ENCODE data around the gene YIF1B.
"Not testable (repeated sequence)": the region's sequence is repeated elsewhere in the genome, so short reads cannot be mapped to it uniquely, and the experiment has no call there.

YIF1B gene

DNA sequence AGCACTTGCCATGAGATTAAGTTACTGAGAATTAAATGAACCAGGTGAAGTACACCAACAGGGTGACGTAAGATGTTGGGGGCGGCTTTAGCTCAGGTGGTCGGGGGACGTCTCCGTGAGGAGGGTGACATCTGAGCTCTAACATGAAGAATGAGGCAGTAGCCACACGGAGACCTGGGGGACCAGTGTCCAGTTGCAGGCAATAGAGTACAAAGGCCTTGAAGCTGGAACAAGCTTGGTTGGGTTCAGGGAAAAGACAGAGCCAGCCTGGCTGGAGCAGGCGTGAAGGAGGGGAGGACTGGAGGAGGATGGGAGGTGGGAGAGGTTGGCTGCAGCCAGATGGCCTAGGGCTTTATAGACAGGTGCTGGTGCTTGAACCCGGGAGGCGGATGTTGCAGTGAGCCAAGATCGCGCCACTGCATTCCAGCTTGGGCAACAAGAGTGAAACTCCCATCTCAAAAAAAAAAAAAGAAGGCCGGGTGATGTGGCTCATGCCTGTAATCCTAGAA is 49.8 kb downstream of the YIF1B start:
- Mint-ChIP-seq H3K4me1 (peaks cover 41% of the 10 kb centered on the region), H3K4me3 (peak overlapping the region; percentile 82), H3K36me3 (no peaks in the 10 kb centered on the region), H3K27me3 (no peaks in the 10 kb centered on the region), H3K27ac (peak overlapping the region; percentile 93), H3K9me3 (no peaks in the 10 kb centered on the region)
- no peak for DNase-seq (ENCODE audit: low spot score in 2 of 2)
- ATAC-seq (ENCODE audit: low read depth) = no peak

DNA sequence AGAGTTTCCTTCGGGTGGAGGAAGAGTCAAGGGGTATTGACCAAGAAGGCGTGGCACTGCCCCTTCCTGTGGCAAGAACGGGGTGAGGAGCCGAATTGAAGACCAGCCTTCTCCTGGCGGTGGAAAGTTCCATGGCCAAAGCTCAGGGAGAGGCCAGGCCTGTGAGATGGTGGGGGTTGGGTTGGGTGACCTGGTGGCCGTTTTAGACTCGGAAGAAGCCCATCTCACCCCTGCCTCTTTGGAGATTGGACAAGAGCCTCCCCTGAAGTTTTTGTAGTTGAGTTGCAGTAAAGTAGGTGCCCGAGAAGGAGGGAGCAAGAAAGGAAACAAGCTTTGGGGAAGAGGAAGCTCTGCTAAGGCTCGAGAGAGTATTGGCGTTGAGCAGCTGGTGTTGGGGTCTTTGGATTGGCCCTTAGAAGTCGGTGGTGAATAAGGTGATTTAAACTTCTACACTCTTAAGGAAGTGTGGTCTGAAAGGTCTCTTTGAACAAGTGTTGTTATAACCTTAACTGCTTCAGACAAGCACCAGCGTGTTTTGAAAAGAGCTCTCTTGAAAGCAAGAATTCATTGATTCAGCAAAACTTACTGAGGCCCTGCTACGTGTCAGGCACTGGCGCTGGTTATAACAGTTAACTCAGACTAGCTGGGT is 50.4 kb downstream of the YIF1B start:
- DNase-seq (ENCODE audit: low spot score in 2 of 2) (no peak), ATAC-seq (ENCODE audit: low read depth) (no peak)
- Mint-ChIP-seq H3K27ac (peak overlapping the region; percentile 93), H3K9me3 (no peaks in the 10 kb centered on the region), H3K36me3 (no peaks in the 10 kb centered on the region), H3K27me3 (no peaks in the 10 kb centered on the region), H3K4me3 (peak overlapping the region; percentile 82), H3K4me1 (peaks cover 39% of the 10 kb centered on the region)

DNA sequence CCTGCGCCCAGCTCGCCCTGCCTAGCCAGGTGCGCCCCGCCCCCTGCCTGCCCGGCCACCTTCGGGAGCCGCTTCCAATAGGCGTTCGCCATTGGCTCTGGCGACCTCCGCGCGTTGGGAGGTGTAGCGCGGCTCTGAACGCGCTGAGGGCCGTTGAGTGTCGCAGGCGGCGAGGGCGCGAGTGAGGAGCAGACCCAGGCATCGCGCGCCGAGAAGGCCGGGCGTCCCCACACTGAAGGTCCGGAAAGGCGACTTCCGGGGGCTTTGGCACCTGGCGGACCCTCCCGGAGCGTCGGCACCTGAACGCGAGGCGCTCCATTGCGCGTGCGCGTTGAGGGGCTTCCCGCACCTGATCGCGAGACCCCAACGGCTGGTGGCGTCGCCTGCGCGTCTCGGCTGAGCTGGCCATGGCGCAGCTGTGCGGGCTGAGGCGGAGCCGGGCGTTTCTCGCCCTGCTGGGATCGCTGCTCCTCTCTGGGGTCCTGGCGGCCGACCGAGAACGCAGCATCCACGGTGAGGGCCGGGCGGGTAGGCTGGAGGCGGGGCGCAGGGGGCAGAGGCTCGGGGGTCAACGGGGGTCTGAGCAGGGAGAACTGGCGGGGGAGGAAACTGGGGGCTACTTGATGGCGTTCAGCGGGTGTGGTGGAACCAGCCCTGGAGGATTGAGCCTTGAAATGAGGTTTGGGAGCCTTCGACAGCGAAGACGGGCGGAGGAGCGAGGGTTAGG is 51.1 kb downstream of the YIF1B start, which contains the start of gene SPINT2:
SPINT2 (plus strand) TSS at position 88 of the 727 bp plus-strand sequence; CDS start at position 408, 320 bp downstream.
- Mint-ChIP-seq H3K4me1 (peaks cover 35% of the 10 kb centered on the region), H3K9me3 (no peaks in the 10 kb centered on the region), H3K27me3 (no peaks in the 10 kb centered on the region), H3K27ac (peak within 1 kb of the TSS; percentile 93), H3K36me3 (no peaks in the 10 kb centered on the region), H3K4me3 (peak within 1 kb of the TSS; percentile 82)
- DNase-seq (ENCODE audit: low spot score in 2 of 2) (no peak), ATAC-seq (ENCODE audit: low read depth) (peak; percentile 38)

DNA sequence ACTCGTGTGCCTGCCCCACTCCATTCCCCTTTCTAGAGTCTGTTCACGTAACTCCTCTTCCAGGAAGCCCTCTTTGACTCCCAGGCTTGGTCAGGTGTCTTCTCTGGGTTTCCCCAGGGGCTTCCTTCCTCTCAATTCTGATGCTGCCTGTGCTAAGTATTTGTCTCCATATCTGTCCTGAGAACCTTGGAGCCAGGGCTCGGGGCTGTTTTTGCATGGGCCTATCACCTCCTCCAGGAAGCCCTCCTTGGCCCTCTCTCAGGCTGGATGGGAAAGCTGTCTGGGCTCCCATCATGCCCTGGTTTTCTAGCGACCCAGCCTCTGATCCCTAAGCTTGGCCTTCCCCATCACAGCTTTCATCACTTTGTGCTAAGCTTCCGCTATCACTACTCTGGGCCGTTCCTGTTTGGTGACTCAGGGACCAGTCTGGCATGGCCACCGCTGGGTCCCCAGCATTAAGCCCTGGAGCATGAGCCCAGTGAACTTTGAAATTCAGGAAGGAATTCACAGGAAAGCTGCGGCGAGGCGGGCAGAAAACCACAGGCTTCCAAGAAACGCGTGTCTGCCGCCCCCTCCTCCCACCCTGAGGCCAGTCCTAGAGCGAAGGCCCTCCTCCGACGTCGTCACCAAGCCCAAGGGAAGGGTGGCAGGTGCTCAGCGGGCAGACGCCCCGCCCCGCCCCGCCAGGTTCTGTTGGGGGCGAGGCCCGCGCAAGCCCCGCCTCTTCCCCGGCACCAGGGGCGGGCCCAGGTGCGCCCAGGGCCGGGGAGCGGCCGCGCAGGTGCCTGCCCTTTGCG is 51.9 kb downstream of the YIF1B start:
- DNase-seq (ENCODE audit: low spot score in 2 of 2) (peak; percentile 86 to 92), ATAC-seq (ENCODE audit: low read depth) (peak; percentile 85)
- no peaks in the 10 kb centered on the region for H3K9me3 Mint-ChIP-seq
- peak overlapping the region; percentile 82 for H3K4me3 Mint-ChIP-seq
- peaks cover 35% of the 10 kb centered on the region for H3K4me1 Mint-ChIP-seq
- peak overlapping the region; percentile 93 for H3K27ac Mint-ChIP-seq
- no peaks in the 10 kb centered on the region for H3K36me3 Mint-ChIP-seq
- H3K27me3 Mint-ChIP-seq = peaks cover 2% of the 10 kb centered on the region

DNA sequence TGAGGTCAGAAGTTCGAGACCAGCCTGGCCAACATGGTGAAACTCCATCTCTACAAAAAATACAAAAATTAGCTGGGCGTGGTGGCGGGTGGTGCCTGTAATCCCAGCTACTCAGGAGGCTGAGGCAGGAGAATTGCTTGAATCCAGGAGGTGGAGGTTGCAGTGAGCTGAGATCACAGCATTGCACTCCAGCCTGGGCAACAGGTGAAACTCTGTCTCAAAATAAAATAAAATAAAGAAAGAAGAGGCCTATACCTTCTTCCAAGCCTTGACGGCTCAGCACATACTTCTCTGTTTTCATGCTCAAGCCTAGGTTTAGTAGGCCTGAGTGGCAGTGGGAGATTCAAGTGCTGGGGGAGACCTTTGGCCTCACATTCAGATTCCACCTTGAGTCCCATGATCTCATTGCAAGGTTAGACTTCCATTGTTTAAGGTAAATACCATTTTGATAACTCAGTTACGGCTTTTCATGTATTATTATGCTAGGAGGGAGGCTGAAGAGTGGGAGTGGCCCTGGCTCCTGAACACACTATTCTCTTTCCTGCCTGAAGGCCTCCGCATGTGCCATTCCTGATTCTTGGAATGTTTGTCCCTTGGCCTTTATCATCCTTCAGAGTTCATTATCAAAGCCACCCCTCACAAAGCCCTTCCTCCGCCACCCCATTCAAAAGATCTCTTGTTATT is 53.0 kb downstream of the YIF1B start:
- H3K4me3 Mint-ChIP-seq = no peak overlapping the region
- no peak for DNase-seq (ENCODE audit: low spot score in 2 of 2)
- no peaks in the 10 kb centered on the region for H3K9me3 Mint-ChIP-seq
- no peak overlapping the region for H3K27ac Mint-ChIP-seq
- ATAC-seq (ENCODE audit: low read depth) = no peak
- peaks cover 31% of the 10 kb centered on the region for H3K4me1 Mint-ChIP-seq
- H3K36me3 Mint-ChIP-seq = no peaks in the 10 kb centered on the region
- peaks cover 4% of the 10 kb centered on the region for H3K27me3 Mint-ChIP-seq

DNA sequence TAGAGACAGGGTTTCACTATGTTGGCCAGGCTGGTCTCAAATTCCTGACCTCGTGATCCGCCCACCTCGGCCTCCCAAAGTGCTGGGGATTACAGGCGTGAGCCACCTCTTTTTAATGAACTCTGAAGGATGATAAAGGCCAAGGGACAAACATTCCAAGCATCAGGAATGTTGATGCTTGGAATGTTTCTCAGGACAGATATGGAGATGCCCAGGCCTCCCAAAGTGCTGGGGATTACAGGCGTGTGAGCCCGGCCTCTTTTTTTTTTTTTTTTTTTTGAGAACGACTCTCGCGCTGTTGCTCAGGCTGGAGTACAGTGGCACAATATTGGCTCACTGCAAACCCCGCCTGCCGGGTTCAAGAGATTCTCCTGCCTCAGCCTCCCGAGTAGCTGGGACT is 53.8 kb downstream of the YIF1B start:
- DNase-seq (ENCODE audit: low spot score in 2 of 2); H3K4me3 Mint-ChIP-seq; H3K9me3 Mint-ChIP-seq; ATAC-seq (ENCODE audit: low read depth); H3K27me3 Mint-ChIP-seq; H3K27ac Mint-ChIP-seq; H3K36me3 Mint-ChIP-seq: not testable (repeated sequence)
- H3K4me1 Mint-ChIP-seq = peaks cover 25% of the 10 kb centered on the region

DNA sequence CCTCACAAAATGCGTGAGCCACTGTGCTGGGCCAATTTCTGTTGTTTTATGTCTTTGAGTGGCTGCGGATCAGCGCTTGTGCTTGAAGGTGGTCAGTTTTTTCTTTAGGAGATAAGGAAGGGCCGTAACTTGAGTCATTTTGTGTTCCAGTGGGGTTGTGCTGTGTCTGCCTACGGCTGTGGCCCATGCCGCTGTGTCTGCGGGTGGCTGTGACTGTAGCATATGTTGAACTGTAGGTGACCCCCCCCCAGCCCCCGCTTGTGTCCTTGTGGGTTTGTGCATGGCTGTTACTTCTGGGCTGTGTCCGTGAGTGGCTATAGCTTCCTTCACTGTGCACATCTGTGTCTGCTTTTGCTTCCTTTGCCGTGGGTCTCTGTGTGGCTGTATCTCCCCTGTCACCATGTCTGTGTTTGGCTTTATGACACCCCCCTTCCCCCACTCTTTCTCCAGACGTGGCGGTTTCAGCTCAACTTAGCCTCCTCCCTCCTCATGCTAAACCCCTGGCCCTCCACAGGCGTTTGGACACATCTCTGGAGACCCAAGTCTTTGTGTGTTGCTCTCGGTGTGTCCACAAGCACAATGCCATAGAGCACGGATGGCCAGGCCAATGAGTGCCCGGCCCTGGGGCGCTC is 60.2 kb downstream of the YIF1B start:
- H3K36me3 Mint-ChIP-seq = peaks cover 1% of the 10 kb centered on the region
- ATAC-seq (ENCODE audit: low read depth) (peak; percentile 33), DNase-seq (ENCODE audit: low spot score in 2 of 2) (peak in 1 of 2 donors; percentile 14)
- H3K27ac Mint-ChIP-seq = peak overlapping the region; percentile 72
- peaks cover 10% of the 10 kb centered on the region for H3K27me3 Mint-ChIP-seq
- peak overlapping the region; percentile 75 for H3K4me3 Mint-ChIP-seq
- peaks cover 40% of the 10 kb centered on the region for H3K4me1 Mint-ChIP-seq
- H3K9me3 Mint-ChIP-seq = no peaks in the 10 kb centered on the region

DNA sequence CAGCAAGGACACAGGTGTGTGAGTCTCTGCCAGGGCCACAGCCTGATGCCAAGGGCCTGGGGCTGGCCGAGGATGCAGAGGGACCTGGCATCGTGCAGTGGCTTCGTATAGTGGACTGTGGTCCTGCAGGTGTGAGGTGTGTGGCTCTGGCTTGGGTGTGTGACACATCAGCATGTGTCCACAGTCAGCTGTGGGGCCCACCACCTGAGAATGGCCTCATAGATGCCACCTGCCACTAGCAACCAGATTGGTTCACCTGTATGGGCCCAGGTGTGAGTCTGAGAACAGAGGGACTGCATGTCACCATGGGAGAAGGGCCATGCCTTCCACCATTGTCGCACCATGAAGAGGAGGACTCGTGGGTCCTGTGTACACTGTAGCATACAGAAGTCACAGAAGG is 62.0 kb downstream of the YIF1B start:
- no peak for ATAC-seq (ENCODE audit: low read depth)
- Mint-ChIP-seq H3K4me3 (peak overlapping the region; percentile 67), H3K27me3 (peaks cover 9% of the 10 kb centered on the region)

More for the DNA sequence above, 62.0 kb downstream of the YIF1B start:
- peaks cover 1% of the 10 kb centered on the region for H3K36me3 Mint-ChIP-seq
- H3K9me3 Mint-ChIP-seq = no peaks in the 10 kb centered on the region
- no peak for DNase-seq (ENCODE audit: low spot score in 2 of 2)
- H3K4me1 Mint-ChIP-seq = peaks cover 40% of the 10 kb centered on the region
- H3K27ac Mint-ChIP-seq = peak overlapping the region; percentile 55

Measured in memory B cell (primary cell).